ENCODE data around the gene GARNL3. TPM values are rescaled to one million over a fixed set of nuclear protein-coding genes. Genes with fewer than 3 reads are reported as not detected.

The GARNL3 gene
- total and polyA plus RNA-seq, 2 donors from 2014 or later = 2.6 to 10.2 TPM

DNA sequence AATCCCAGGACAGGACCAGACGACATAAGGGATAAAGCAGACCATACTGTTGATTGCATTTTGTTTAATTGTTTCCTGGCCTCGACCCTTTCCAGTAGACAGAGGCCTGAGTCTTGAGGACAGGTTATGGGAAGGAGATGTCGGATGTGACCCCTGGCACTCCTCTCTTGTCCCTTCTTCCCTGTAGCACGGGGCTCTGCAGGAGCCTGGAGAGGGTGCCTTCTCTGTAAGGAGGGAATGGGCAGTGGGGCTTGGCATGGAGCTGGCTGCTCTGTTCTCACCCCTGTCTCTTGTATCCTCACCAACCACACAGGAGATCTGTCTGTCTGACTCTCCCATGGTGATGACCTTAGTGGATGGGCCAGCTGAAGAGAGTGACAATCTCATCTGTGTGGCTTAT is 92.3 kb downstream of the GARNL3 start:
- H3K4me1 ChIP-seq (ENCODE audit: control insufficient read depth in 2 of 3, insufficient read depth in 2 of 3, low read depth in 1 of 3, low read length in 3 of 3) = no peaks in the 10 kb centered on the region
- DNase-seq (no peak), FAIRE-seq (no peak)
- H3K9me3 ChIP-seq (ENCODE audit: control insufficient read depth in 2 of 3, insufficient read depth in 1 of 3, low read length in 3 of 3) = no peaks in the 10 kb centered on the region
- TF ChIP-seq, protein P1, sequence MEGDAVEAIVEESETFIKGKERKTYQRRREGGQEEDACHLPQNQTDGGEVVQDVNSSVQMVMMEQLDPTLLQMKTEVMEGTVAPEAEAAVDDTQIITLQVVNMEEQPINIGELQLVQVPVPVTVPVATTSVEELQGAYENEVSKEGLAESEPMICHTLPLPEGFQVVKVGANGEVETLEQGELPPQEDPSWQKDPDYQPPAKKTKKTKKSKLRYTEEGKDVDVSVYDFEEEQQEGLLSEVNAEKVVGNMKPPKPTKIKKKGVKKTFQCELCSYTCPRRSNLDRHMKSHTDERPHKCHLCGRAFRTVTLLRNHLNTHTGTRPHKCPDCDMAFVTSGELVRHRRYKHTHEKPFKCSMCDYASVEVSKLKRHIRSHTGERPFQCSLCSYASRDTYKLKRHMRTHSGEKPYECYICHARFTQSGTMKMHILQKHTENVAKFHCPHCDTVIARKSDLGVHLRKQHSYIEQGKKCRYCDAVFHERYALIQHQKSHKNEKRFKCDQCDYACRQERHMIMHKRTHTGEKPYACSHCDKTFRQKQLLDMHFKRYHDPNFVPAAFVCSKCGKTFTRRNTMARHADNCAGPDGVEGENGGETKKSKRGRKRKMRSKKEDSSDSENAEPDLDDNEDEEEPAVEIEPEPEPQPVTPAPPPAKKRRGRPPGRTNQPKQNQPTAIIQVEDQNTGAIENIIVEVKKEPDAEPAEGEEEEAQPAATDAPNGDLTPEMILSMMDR (IDR thresholded peaks at IDR 0.05; ENCODE audit: borderline replicate concordance, extremely low read depth, insufficient read depth) = no peak
- H3K36me3 ChIP-seq (ENCODE audit: control insufficient read depth in 2 of 3, insufficient read depth in 3 of 3, low read length in 3 of 3) = peaks cover 0 to 8% (median 2%) of the 10 kb centered on the region in 3 donors
- no peaks in the 10 kb centered on the region for H3K27me3 ChIP-seq (ENCODE audit: control insufficient read depth, insufficient read depth, low read length)
- H3K4me3 ChIP-seq (ENCODE audit: low read length in 3 of 3) = no peak overlapping the region
- intact Hi-C loops (cut with DNase I) = no loop called here
- no peak overlapping the region for H3K9ac ChIP-seq (ENCODE audit: low read length in 3 of 3)
- H3K27ac ChIP-seq (ENCODE audit: low read depth in 2 of 2, low read length in 2 of 2) = no peak overlapping the region

DNA sequence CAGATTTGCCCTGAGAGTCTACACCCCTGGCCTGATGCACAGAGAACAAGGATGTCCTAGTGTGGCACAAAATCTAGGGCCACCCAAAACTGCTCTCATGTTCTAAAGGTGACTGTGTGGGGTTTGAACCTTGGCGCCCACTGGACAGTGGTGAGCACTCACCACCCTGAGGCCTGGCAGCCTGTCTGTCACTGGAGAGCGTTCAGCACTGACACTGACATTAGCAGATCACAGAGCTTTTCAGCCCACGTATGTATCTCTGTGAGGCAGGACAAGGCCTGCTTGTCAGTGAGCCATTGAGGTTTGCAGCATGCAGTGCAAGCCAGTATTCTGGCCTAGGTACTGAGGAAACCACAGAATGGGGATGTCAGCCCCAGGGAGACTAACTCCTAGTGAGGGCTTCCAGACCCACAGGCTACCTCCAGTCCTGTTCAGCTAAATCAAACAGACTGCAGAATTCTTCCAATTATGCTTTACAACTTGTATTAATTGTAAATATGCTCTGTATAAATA is 93.5 kb downstream of the GARNL3 start:
- Histone ChIP-seq H3K36me3 (ENCODE audit: control insufficient read depth in 2 of 3, insufficient read depth in 3 of 3, low read length in 3 of 3) (peaks cover 0 to 8% (median 2%) of the 10 kb centered on the region in 3 donors), H3K9ac (ENCODE audit: low read length in 3 of 3) (no peak overlapping the region), H3K4me3 (ENCODE audit: low read length in 3 of 3) (no peak overlapping the region), H3K27me3 (ENCODE audit: control insufficient read depth, insufficient read depth, low read length) (no peaks in the 10 kb centered on the region), H3K27ac (ENCODE audit: low read depth in 2 of 2, low read length in 2 of 2) (no peak overlapping the region), H3K4me1 (ENCODE audit: control insufficient read depth in 2 of 3, insufficient read depth in 2 of 3, low read depth in 1 of 3, low read length in 3 of 3) (no peaks in the 10 kb centered on the region), H3K9me3 (ENCODE audit: control insufficient read depth in 2 of 3, insufficient read depth in 1 of 3, low read length in 3 of 3) (no peaks in the 10 kb centered on the region)
- intact Hi-C loops (cut with DNase I) = no loop called here
- FAIRE-seq (no peak), DNase-seq (no peak)
- TF ChIP-seq, protein P1 (IDR thresholded peaks at IDR 0.05; ENCODE audit: borderline replicate concordance, extremely low read depth, insufficient read depth) = no peak

DNA sequence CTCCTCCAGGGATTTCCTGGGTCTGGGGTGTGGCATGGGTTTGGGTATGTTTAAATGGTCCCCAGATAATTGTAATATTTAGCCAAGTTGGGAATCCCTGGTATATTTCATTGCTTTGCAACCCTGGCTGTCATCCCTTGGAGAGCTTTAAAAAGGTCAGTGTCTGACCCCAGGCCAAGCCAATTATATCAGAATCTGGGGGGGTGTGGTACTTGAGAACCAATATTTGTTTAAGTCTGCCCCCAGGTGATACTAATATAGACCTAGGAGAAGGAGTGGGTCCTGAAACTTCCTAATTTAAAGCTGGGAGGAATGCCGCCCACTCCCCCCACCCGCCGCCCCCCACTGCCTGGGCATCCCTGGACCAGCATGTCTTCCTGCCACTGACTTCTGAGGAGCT is 94.2 kb downstream of the GARNL3 start:
- H3K9me3 ChIP-seq (ENCODE audit: control insufficient read depth in 2 of 3, insufficient read depth in 1 of 3, low read length in 3 of 3) = no peaks in the 10 kb centered on the region
- no peak overlapping the region for H3K4me3 ChIP-seq (ENCODE audit: low read length in 3 of 3)
- no peak overlapping the region for H3K9ac ChIP-seq (ENCODE audit: low read length in 3 of 3)
- H3K36me3 ChIP-seq (ENCODE audit: control insufficient read depth in 2 of 3, insufficient read depth in 3 of 3, low read length in 3 of 3) = peaks cover 0 to 8% (median 2%) of the 10 kb centered on the region in 3 donors
- intact Hi-C loops (cut with DNase I) = no loop called here
- FAIRE-seq (no peak), DNase-seq (no peak)
- no peak overlapping the region for H3K27ac ChIP-seq (ENCODE audit: low read depth in 2 of 2, low read length in 2 of 2)
- no peaks in the 10 kb centered on the region for H3K4me1 ChIP-seq (ENCODE audit: control insufficient read depth in 2 of 3, insufficient read depth in 2 of 3, low read depth in 1 of 3, low read length in 3 of 3)
- no peaks in the 10 kb centered on the region for H3K27me3 ChIP-seq (ENCODE audit: control insufficient read depth, insufficient read depth, low read length)
- TF ChIP-seq, protein P1 (IDR thresholded peaks at IDR 0.05; ENCODE audit: borderline replicate concordance, extremely low read depth, insufficient read depth) = no peak

DNA sequence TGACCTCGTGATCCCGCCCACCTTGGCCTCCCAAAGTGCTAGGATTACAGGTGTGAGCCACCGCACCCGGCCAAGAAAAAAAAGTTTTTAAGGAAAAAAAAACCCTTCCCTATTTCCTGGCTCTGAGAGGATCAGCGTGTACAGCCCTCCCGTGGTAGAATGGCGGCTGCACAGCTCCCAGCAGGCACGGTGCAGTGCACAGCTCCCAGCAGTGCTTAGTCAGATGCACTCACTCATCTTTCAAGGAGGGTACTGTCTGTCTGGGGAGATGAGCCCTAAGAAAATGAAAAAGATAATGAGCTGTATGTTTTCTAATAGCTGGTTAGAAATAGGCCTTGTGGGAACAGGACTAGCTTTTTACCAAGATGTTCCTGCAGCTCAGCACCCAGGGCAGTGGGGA is 95.7 kb downstream of the GARNL3 start:
- TF ChIP-seq, protein P1 (IDR thresholded peaks at IDR 0.05; ENCODE audit: borderline replicate concordance, extremely low read depth, insufficient read depth) = no peak
- Histone ChIP-seq H3K27me3 (ENCODE audit: control insufficient read depth, insufficient read depth, low read length) (no peaks in the 10 kb centered on the region), H3K36me3 (ENCODE audit: control insufficient read depth in 2 of 3, insufficient read depth in 3 of 3, low read length in 3 of 3) (peaks cover 0 to 15% (median 2%) of the 10 kb centered on the region in 3 donors), H3K4me1 (ENCODE audit: control insufficient read depth in 2 of 3, insufficient read depth in 2 of 3, low read depth in 1 of 3, low read length in 3 of 3) (no peaks in the 10 kb centered on the region), H3K9ac (ENCODE audit: low read length in 3 of 3) (no peak overlapping the region), H3K9me3 (ENCODE audit: control insufficient read depth in 2 of 3, insufficient read depth in 1 of 3, low read length in 3 of 3) (no peaks in the 10 kb centered on the region), H3K4me3 (ENCODE audit: low read length in 3 of 3) (no peak overlapping the region), H3K27ac (ENCODE audit: low read depth in 2 of 2, low read length in 2 of 2) (no peak overlapping the region)
- intact Hi-C loops (cut with DNase I) = no loop called here
- DNase-seq (no peak), FAIRE-seq (no peak)
